Tibial nerve (tissue), 4 donors: ENCODE measurements around the gene MEOX1. TPM values are rescaled to one million over a fixed set of nuclear protein-coding genes. Genes with fewer than 3 reads are reported as not detected.

Experiments
- DNase-seq, 2 donors: peaks; one replicate each; pipeline ENCODE4 v3.0.0-alpha.2; 2019; ENCODE audit warnings: low spot score in 2 of 2
- H3K27ac ChIP-seq, 4 donors: fragments of 200-600 bp; sonication (generic) in 3 of 4; one replicate each; pipeline ENCODE4 v1.5.1; 2017 to 2019; ENCODE audit warnings: mild to moderate bottlenecking in 1 of 4
- H3K27me3 ChIP-seq, 2 donors: fragments of 200-600 bp; sonication (generic) in 1 of 2; one replicate each; pipeline versions ENCODE4 v1.5.1 to v1.6.0; 2017 to 2019
- H3K36me3 ChIP-seq, 3 donors: fragments of 200-600 bp; sonication (generic); one replicate each; pipeline ENCODE4 v1.5.1; 2018 to 2019
- H3K4me1 ChIP-seq, 4 donors: fragments of 200-600 bp; sonication (generic) in 3 of 4; one replicate each; pipeline ENCODE4 v1.5.1; 2017 to 2019
- H3K4me3 ChIP-seq, 4 donors: fragments of 200-600 bp; sonication (generic) in 3 of 4; one replicate each; pipeline ENCODE4 v1.5.1; 2017 to 2019; ENCODE audit warnings: mild to moderate bottlenecking in 1 of 4, moderate library complexity in 1 of 4
- H3K9me3 ChIP-seq, 4 donors: fragments of 200-600 bp; sonication (generic) in 3 of 4; one replicate each; pipeline ENCODE4 v1.5.1; 2017 to 2019
- EP300 ChIP-seq, 2 donors: sonication (generic); formaldehyde crosslinking; IDR thresholded peaks; one replicate each; pipeline ENCODE4 v1.6.1; 2017; ENCODE audit warnings: antibody characterized with exemption in 2 of 2, mild to moderate bottlenecking in 1 of 2
- POLR2A ChIP-seq, 2 donors: fragments of 450-650 bp; IDR thresholded peaks; one replicate each; pipeline ENCODE4 v1.6.1; 2017; ENCODE audit warnings: antibody characterized with exemption in 2 of 2, mild to moderate bottlenecking in 2 of 2, moderate library complexity in 2 of 2
- WGBS, 2 donors: methylation state at CpG; one replicate each; pipeline ENCODE4 v1.1.5; 2018; 5-methylcytosine and 5-hydroxymethylcytosine counted together
- total RNA-seq, 4 donors: library from RNA; depleted of rRNA; stranded (reverse); fragments of >200 nt; gene quantifications; one replicate each; pipeline ENCODE4 v1.1.0, GENCODE V29; 2016
- TF ChIP-seq, protein P1 (sequence below), 5 experiments: fragments of 200-600 bp in 3 of 5; fragments of 450-650 bp in 2 of 5; sonication (generic) in 3 of 5; IDR thresholded peaks; one replicate each; pipeline ENCODE4 v1.5.1; 2016 to 2019; ENCODE audit warnings: antibody characterized with exemption in 5 of 5, mild to moderate bottlenecking in 3 of 5, moderate library complexity in 2 of 5

The MEOX1 gene
- total RNA-seq, 4 donors from 2014 or later, result 4.2 to 12.5 (median 5.3) TPM

DNA sequence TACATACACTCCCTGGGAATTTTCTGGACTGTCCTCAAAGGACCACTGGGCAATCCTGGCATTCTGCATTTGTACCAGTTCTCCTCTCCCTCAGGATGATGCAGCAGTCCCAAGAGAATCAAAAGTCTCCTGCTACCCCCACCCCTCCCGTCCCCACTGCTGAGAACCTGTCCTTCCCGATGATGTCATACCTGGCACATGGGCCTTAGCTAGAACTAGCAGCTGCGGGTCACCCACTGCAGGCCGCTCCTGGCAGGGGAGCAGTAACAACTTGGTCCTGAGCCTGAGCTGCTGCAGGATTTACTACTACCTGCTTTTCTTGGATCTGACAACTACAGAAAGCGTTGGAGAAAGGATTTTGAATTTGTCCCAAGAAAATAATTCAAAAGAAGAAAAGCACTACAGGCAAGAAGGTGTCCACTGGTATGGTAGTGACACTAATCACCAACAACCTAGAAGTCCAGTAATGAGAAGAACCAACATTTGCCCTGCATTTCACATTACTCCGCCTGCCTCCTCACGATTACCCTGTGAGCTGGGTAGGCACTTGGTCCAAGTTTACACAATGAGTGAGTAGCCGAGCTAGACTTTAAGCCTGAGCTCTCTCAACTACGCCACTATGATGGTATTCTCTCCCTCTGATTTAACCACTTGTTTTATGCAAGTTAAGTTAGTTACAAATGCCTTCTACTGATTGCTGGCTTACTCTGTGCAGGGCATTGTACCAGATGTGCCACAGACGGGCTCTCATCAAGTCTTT lies 60.3 kb downstream of the MEOX1 start:
- Histone ChIP-seq H3K27ac (no peak overlapping the region), H3K4me1 (peaks cover 0 to 33% (median 2%) of the 10 kb centered on the region in 4 donors), H3K4me3 (no peak overlapping the region), H3K27me3 (no peaks in the 10 kb centered on the region), H3K36me3 (no peaks in the 10 kb centered on the region), H3K9me3 (no peaks in the 10 kb centered on the region)
- DNase-seq, result no peak
- no peak for TF ChIP-seq POLR2A (IDR thresholded peaks at IDR 0.05)
- TF ChIP-seq, protein P1, sequence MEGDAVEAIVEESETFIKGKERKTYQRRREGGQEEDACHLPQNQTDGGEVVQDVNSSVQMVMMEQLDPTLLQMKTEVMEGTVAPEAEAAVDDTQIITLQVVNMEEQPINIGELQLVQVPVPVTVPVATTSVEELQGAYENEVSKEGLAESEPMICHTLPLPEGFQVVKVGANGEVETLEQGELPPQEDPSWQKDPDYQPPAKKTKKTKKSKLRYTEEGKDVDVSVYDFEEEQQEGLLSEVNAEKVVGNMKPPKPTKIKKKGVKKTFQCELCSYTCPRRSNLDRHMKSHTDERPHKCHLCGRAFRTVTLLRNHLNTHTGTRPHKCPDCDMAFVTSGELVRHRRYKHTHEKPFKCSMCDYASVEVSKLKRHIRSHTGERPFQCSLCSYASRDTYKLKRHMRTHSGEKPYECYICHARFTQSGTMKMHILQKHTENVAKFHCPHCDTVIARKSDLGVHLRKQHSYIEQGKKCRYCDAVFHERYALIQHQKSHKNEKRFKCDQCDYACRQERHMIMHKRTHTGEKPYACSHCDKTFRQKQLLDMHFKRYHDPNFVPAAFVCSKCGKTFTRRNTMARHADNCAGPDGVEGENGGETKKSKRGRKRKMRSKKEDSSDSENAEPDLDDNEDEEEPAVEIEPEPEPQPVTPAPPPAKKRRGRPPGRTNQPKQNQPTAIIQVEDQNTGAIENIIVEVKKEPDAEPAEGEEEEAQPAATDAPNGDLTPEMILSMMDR (IDR thresholded peaks at IDR 0.05), result no peak
- TF ChIP-seq EP300 (IDR thresholded peaks at IDR 0.05), result no peak
- WGBS, 2 donors, result 57 to 69% methylated on average over 10 of the region's 10 CpGs

DNA sequence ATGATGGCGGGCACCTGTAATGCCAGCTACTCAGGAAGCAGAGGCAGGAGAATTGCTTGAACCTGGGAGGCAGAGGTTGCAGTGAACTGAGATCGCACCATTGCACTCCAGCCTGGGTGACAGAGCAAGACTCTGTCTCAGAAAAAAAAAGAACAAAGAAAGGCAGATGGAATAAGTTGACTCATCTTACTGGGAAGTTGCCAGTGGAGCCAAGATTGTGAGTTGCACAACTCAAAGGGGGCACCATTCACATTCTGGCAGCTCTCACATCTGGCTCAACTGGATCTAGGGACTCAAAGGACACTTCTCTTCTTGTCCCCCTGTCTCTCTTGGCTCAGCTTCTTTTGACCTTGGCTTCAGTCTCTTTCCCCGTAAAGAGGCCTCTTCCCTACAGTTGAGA lies 61.9 kb downstream of the MEOX1 start:
- no peaks in the 10 kb centered on the region for H3K9me3 ChIP-seq
- no peak overlapping the region for H3K27ac ChIP-seq
- DNase-seq, result peak in 1 of 2 donors; percentile 63
- H3K36me3 ChIP-seq, result no peaks in the 10 kb centered on the region
- 79 to 80% methylated on average over 3 of the region's 3 CpGs for WGBS, 2 donors
- peaks cover 0 to 33% (median 2%) of the 10 kb centered on the region in 4 donors for H3K4me1 ChIP-seq
- TF ChIP-seq EP300 (IDR thresholded peaks at IDR 0.05), result no peak
- TF ChIP-seq POLR2A (IDR thresholded peaks at IDR 0.05), result no peak
- TF ChIP-seq, protein P1 (IDR thresholded peaks at IDR 0.05), result no peak
- H3K4me3 ChIP-seq, result no peak overlapping the region
- no peaks in the 10 kb centered on the region for H3K27me3 ChIP-seq

DNA sequence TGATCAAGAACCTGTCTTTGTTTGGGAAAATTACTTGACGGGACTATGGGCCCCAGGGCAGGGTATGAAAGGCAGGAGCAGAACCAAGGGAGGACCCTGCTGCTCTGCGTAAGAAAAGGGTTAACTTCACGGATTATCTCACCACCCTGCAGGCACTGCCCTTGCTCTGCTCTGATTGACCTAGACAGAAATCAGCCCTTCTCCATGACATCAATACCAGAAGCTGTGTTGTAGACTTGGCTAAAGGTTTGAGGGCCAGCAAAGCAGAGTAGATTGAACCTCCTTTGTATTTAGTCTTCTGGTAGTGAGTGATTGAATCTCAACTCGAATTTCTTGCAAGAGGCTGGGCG lies 62.7 kb downstream of the MEOX1 start:
- no peak for DNase-seq
- TF ChIP-seq, protein P1 (IDR thresholded peaks at IDR 0.05), result no peak
- TF ChIP-seq EP300 (IDR thresholded peaks at IDR 0.05) (no peak), POLR2A (IDR thresholded peaks at IDR 0.05) (no peak)
- no peaks in the 10 kb centered on the region for H3K9me3 ChIP-seq
- H3K27ac ChIP-seq, result no peak overlapping the region
- peaks cover 0 to 33% (median 2%) of the 10 kb centered on the region in 4 donors for H3K4me1 ChIP-seq
- WGBS, 2 donors, result 59 to 67% methylated on average over 5 of the region's 5 CpGs
- H3K4me3 ChIP-seq, result no peak overlapping the region
- no peaks in the 10 kb centered on the region for H3K36me3 ChIP-seq
- no peaks in the 10 kb centered on the region for H3K27me3 ChIP-seq

DNA sequence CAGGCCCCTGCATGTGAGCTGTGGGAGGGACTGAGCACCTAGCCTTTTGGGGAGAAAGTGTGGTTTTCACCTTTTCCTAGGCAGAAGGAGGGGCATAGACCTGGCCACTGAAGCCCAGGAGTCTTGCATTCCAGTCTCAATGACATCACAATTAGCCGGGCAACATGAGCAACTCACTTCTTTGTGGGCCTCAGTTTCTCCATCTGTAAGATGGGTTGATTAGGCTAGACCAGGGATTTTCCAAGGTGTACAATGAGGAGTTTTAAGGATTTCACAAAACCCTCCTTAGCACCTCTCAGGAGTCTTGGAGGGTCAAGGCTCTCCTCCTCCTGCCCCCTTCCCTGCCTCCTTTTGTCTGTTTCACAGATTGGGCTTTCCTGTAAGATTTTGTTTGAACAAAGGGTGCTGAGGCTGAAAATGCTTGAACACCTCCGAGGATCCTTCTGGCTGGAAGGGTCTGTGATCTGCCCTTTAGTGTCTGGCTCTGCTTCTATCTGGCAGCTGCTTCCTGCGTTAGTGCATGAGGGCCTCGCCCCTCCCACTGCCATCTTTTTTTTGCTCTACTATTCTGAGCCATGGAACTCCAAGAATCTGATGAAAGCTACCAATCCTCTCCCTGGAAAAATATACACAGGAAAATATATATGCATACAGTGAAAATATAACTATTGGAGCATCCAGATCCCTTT lies 63.2 kb downstream of the MEOX1 start:
- H3K9me3 ChIP-seq, result no peaks in the 10 kb centered on the region
- TF ChIP-seq, protein P1 (IDR thresholded peaks at IDR 0.05), result no peak
- no peak for TF ChIP-seq POLR2A (IDR thresholded peaks at IDR 0.05)
- no peak for TF ChIP-seq EP300 (IDR thresholded peaks at IDR 0.05)
- peaks cover 0 to 33% (median 2%) of the 10 kb centered on the region in 4 donors for H3K4me1 ChIP-seq
- no peak for DNase-seq
- no peaks in the 10 kb centered on the region for H3K36me3 ChIP-seq
- 50 to 71% methylated on average over 4 of the region's 4 CpGs for WGBS, 2 donors
- H3K4me3 ChIP-seq, result no peak overlapping the region
- H3K27me3 ChIP-seq, result no peaks in the 10 kb centered on the region
- H3K27ac ChIP-seq, result peak overlapping the region in 2 of 4 donors; percentile 43 to 48
